ENCODE measurements around the gene HMGCS1. TPM values are rescaled to one million over a fixed set of nuclear protein-coding genes. Genes with fewer than 3 reads are reported as not detected.
"Not testable (repeated sequence)": the region's sequence is repeated elsewhere in the genome, so short reads cannot be mapped to it uniquely, and the experiment has no call there.

The HMGCS1 gene
- total RNA-seq, 1 donor from 2014 or later = 68.0 TPM

DNA sequence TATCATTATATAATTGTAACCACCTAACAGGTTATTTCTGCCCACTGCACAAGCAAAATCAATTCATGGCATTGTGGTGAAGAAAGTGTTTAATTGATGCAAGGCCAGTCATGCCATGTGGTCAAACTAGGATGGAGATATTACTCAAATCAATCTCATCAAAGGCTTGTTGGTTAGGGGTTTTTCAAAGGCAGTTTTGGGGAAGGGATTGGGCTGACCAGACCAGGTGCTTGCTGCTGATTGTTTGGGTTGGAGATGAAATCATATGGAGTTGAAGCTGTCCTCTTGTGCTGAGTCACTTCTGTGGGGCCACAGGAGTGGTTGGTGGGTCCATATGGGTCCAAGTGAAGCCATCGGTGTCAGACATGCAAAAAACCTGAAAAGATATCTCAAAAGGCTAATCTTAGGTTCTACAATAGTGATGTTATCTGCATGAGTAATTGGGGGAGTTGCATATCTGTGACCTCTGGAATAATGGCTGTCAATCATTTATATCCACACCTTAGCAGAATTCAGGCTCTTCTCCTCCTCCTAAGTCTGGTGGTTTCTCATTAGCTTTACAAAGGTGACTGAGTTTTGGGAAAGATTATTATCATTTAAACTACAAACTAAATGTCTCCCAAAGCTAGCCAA lies 44.9 kb downstream of the HMGCS1 start:
- Histone ChIP-seq H3K4me1 (peaks cover 2% of the 10 kb centered on the region), H3K27me3 (no peaks in the 10 kb centered on the region), H3K9me3 (no peaks in the 10 kb centered on the region), H3K27ac (no peak overlapping the region), H3K4me3 (no peak overlapping the region), H3K36me3 (no peaks in the 10 kb centered on the region)
- intact Hi-C loops (cut with DNase I) = no loop called here
- TF ChIP-seq POLR2A (IDR thresholded peaks at IDR 0.05) (no peak), POLR2AphosphoS5 (IDR thresholded peaks at IDR 0.05; ENCODE audit: insufficient read depth in 1 of 2, low read depth in 1 of 2) (no peak)
- TF ChIP-seq, protein P1, sequence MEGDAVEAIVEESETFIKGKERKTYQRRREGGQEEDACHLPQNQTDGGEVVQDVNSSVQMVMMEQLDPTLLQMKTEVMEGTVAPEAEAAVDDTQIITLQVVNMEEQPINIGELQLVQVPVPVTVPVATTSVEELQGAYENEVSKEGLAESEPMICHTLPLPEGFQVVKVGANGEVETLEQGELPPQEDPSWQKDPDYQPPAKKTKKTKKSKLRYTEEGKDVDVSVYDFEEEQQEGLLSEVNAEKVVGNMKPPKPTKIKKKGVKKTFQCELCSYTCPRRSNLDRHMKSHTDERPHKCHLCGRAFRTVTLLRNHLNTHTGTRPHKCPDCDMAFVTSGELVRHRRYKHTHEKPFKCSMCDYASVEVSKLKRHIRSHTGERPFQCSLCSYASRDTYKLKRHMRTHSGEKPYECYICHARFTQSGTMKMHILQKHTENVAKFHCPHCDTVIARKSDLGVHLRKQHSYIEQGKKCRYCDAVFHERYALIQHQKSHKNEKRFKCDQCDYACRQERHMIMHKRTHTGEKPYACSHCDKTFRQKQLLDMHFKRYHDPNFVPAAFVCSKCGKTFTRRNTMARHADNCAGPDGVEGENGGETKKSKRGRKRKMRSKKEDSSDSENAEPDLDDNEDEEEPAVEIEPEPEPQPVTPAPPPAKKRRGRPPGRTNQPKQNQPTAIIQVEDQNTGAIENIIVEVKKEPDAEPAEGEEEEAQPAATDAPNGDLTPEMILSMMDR (IDR thresholded peaks at IDR 0.05) = no peak
- no peak for DNase-seq (ENCODE audit: extremely low spot score in 2 of 2)

DNA sequence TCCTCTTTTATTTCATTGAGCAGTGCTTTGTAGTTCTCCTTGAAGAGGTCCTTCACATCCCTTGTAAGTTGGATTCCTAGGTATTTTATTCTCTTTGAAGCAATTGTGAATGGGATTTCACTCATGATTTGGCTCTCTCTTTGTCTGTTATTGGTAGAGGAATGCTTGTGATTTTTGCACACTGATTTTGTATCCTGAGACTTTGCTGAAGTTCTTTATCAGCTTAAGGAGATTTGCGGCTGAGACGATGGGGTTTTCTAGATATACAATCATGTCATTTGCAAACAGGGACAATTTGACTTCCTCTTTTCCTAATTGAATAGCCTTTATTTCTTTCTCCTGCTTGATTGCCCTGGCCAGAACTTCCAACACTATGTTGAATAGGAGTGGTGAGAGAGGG lies 50.9 kb downstream of the HMGCS1 start:
- H3K4me1 ChIP-seq; H3K9me3 ChIP-seq; DNase-seq (ENCODE audit: extremely low spot score in 2 of 2); intact Hi-C loops (cut with DNase I); H3K27me3 ChIP-seq; H3K36me3 ChIP-seq; H3K4me3 ChIP-seq; H3K27ac ChIP-seq: not testable (repeated sequence)

GRCh38 chr5:43258116-43258515 lies 55.1 kb downstream of the HMGCS1 start:
- H3K36me3 ChIP-seq = no peaks in the 10 kb centered on the region
- intact Hi-C loops (cut with DNase I) = no loop called here
- TF ChIP-seq POLR2AphosphoS5 (IDR thresholded peaks at IDR 0.05; ENCODE audit: insufficient read depth in 1 of 2, low read depth in 1 of 2) (no peak), POLR2A (IDR thresholded peaks at IDR 0.05) (no peak)
- TF ChIP-seq, protein P1 (IDR thresholded peaks at IDR 0.05) = no peak

DNA sequence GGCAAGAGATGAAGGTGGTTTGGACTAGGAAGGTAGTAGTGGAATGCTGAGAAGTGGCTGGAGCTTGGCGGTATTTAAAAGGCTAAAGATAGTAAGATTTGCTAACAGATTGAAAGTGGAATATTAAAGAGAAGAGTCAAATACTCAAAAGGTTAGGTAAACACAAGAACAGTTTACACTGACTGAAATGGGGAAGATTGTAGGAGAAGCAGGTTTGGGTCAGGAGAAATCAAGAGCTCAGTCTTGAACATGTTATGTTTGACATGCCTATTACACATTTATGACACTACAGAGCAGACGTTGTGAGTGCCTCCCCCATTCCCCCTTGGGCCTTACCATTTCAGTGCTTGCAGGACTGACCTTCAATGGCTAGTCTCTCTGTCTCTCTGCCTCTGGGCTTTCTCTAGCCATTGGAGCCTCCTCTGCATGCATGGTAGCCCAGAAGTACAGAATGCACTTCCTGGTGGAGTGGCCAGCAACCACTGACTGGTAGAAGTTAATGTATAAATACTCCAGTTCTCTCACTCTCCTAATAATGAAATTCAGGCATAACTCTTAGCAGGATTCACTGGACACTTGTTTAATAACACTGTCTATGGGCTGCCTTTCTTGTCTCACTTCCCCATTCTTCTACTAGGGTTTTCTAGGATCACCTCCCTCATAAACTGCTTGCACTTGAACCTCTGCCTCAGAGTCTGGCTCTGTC lies 56.8 kb downstream of the HMGCS1 start:
- intact Hi-C loops (cut with DNase I) = no loop called here
- Histone ChIP-seq H3K4me3 (no peak overlapping the region), H3K36me3 (no peaks in the 10 kb centered on the region), H3K4me1 (no peaks in the 10 kb centered on the region), H3K27ac (no peak overlapping the region), H3K9me3 (no peaks in the 10 kb centered on the region), H3K27me3 (no peaks in the 10 kb centered on the region)
- no peak for TF ChIP-seq POLR2AphosphoS5 (IDR thresholded peaks at IDR 0.05; ENCODE audit: insufficient read depth in 1 of 2, low read depth in 1 of 2)
- TF ChIP-seq, protein P1 (IDR thresholded peaks at IDR 0.05) = no peak
- TF ChIP-seq POLR2A (IDR thresholded peaks at IDR 0.05) = no peak
- no peak for DNase-seq (ENCODE audit: extremely low spot score in 2 of 2)

More at GRCh38 chr5:43258116-43258515, 55.1 kb downstream of the HMGCS1 start:
- Histone ChIP-seq H3K27ac (no peak overlapping the region), H3K4me3 (no peak overlapping the region), H3K4me1 (no peaks in the 10 kb centered on the region), H3K27me3 (no peaks in the 10 kb centered on the region), H3K9me3 (no peaks in the 10 kb centered on the region)
- DNase-seq (ENCODE audit: extremely low spot score in 2 of 2) = no peak

GRCh38 chr5:43255704-43256103 lies 57.5 kb downstream of the HMGCS1 start:
- no peak overlapping the region for H3K4me3 ChIP-seq
- no peaks in the 10 kb centered on the region for H3K9me3 ChIP-seq
- no peaks in the 10 kb centered on the region for H3K36me3 ChIP-seq
- TF ChIP-seq, protein P1 (IDR thresholded peaks at IDR 0.05) = no peak
- TF ChIP-seq POLR2AphosphoS5 (IDR thresholded peaks at IDR 0.05; ENCODE audit: insufficient read depth in 1 of 2, low read depth in 1 of 2) (no peak), POLR2A (IDR thresholded peaks at IDR 0.05) (no peak)
- DNase-seq (ENCODE audit: extremely low spot score in 2 of 2) = no peak
- no peaks in the 10 kb centered on the region for H3K27me3 ChIP-seq
- H3K27ac ChIP-seq = no peak overlapping the region
- intact Hi-C loops (cut with DNase I) = no loop called here
- H3K4me1 ChIP-seq = no peaks in the 10 kb centered on the region

Data from vagina (tissue), 2 donors.